ENCODE data around the gene ENAH.

Gene ENAH

GRCh38 chr1:225602590-225603206 lies 50.2 kb downstream of the ENAH start:
- no peak for DNase-seq

- DNase-seq, result no peak
These were observed 50.9 kb downstream of the ENAH start for GRCh38 chr1:225601902-225602589.

GRCh38 chr1:225598847-225599246 lies 54.1 kb downstream of the ENAH start:
- no peak for DNase-seq

GRCh38 chr1:225597926-225598575 lies 54.9 kb downstream of the ENAH start:
- no peak for DNase-seq

- DNase-seq, result no peak
These were observed 56.2 kb downstream of the ENAH start for GRCh38 chr1:225596736-225597135.

GRCh38 chr1:225595974-225596551 lies 56.9 kb downstream of the ENAH start:
- no peak for DNase-seq

GRCh38 chr1:225595452-225595851 lies 57.5 kb downstream of the ENAH start:
- DNase-seq, result no peak

- DNase-seq, result no peak
These were observed 59.5 kb downstream of the ENAH start for GRCh38 chr1:225593414-225593813.

- DNase-seq, result no peak
These were observed 60.4 kb downstream of the ENAH start for GRCh38 chr1:225592362-225593025.

GRCh38 chr1:225587310-225587709 lies 65.6 kb downstream of the ENAH start:
- DNase-seq, result no peak

GRCh38 chr1:225581186-225581585 lies 71.7 kb downstream of the ENAH start:
- no peak for DNase-seq

- no peak for DNase-seq
These were observed 72.5 kb downstream of the ENAH start for GRCh38 chr1:225580238-225581099.

GRCh38 chr1:225578251-225578977 lies 74.5 kb downstream of the ENAH start:
- DNase-seq, result no peak

GRCh38 chr1:225577241-225577640 lies 75.7 kb downstream of the ENAH start:
- DNase-seq, result no peak

GRCh38 chr1:225573216-225573615 lies 79.7 kb downstream of the ENAH start:
- no peak for DNase-seq

- no peak for DNase-seq
These were observed 80.5 kb downstream of the ENAH start for GRCh38 chr1:225572422-225572821.

- DNase-seq, result no peak
These were observed 85.1 kb downstream of the ENAH start for GRCh38 chr1:225567789-225568188.

GRCh38 chr1:225565847-225566246 lies 87.1 kb downstream of the ENAH start:
- DNase-seq, result no peak

- DNase-seq, result no peak
These were observed 91.2 kb downstream of the ENAH start for GRCh38 chr1:225561675-225562074.

- DNase-seq, result no peak
These were observed 93.0 kb downstream of the ENAH start for GRCh38 chr1:225559902-225560301.

GRCh38 chr1:225559326-225559725 lies 93.6 kb downstream of the ENAH start:
- DNase-seq, result no peak

- no peak for DNase-seq
These were observed 96.2 kb downstream of the ENAH start for GRCh38 chr1:225556694-225557093.
